HCT116 (cell line): Measurements from ENCODE around the gene AOPEP. TPM values are rescaled to one million over a fixed set of nuclear protein-coding genes. Genes with fewer than 3 reads are reported as not detected.

Experiments
- ATAC-seq: fragments of 200-7000 bp; cut with Tn5 transposase; 2 replicates; pipeline ENCODE4 v1.9.1; 2020; ENCODE audit warnings: mild to moderate bottlenecking, moderate library complexity
- BruUV-seq: library from RNA; stranded (reverse); fragments of 400-500 nt; replicated peaks from 2 replicates; lab custom pipeline; 2021; lab: Mats Ljungman, UMichigan
- CTCF ChIA-PET: fragments of 300-600 bp; sonication (Branson Sonifier 250); formaldehyde crosslinking; loops from one replicate; lab custom pipeline; 2021; ENCODE audit warnings: antibody characterized with exemption; lab: Charles Lee
- POLR2A ChIA-PET: fragments of 300-600, 350-600 bp; sonication (Branson Sonifier 250); formaldehyde crosslinking; loops from one replicate; lab custom pipeline; 2021; ENCODE audit warnings: antibody characterized with exemption; lab: Charles Lee
- RAD21 ChIA-PET, 2 experiments: fragments of 300-600 bp; sonication (Branson Sonifier 250); formaldehyde crosslinking; loops; one replicate each; lab custom pipeline; 2023; ENCODE audit warnings: low total read pairs in 2 of 2; ENCODE audit not compliant: uncharacterized antibody in 2 of 2, unreplicated experiment in 2 of 2, low non-redundant PET in 1 of 2; lab: Charles Lee
- DNase-seq: peaks from one replicate; pipeline ENCODE4 v3.0.0-alpha.2; 2010; ENCODE audit warnings: low read depth, low spot score
- H2AFZ ChIP-seq: fragments of 200-600 bp; shearing (Covaris generic), sonication (generic); 2 replicates; pipeline ENCODE4 v1.6.1; 2017; ENCODE audit warnings: low read depth, mixed run types, mixed read lengths, antibody characterized with exemption, low read length; ENCODE audit not compliant: poor library complexity, severe bottlenecking
- H3K27ac ChIP-seq: 2 replicates; pipeline ENCODE4 v1.5.1; 2012; ENCODE audit warnings: low read depth, low read length
- H3K27me3 ChIP-seq: fragments of 200-600 bp; sonication (generic); 2 replicates; pipeline ENCODE4 v1.6.1; 2016; ENCODE audit warnings: mixed run types, low read length, mixed read lengths; ENCODE audit not compliant: insufficient read depth
- H3K36me3 ChIP-seq, 2 experiments: fragments of 200-500 bp in 1 of 2; fragments of 200-600 bp in 1 of 2; sonication (Bioruptor generic) in 1 of 2; sonication (generic) in 1 of 2; 2 replicates each; pipeline versions ENCODE4 v1.5.1 to v1.6.1; 2014 to 2016; ENCODE audit warnings: low read length in 2 of 2, inconsistent platforms in 1 of 2, mixed read lengths in 1 of 2, mixed run types in 1 of 2; ENCODE audit not compliant: insufficient read depth in 2 of 2, control insufficient read depth in 1 of 2
- H3K4me1 ChIP-seq, 2 experiments: fragments of 200-600 bp in 1 of 2; sonication (generic) in 1 of 2; 2 replicates each; pipeline versions ENCODE4 v1.5.1 to v1.6.1; 2012 to 2017; ENCODE audit warnings: low read length in 2 of 2, inconsistent platforms in 1 of 2, mild to moderate bottlenecking in 1 of 2, mixed read lengths in 1 of 2, mixed run types in 1 of 2, moderate library complexity in 1 of 2; ENCODE audit not compliant: insufficient read depth in 2 of 2, control insufficient read depth in 1 of 2
- H3K4me2 ChIP-seq: fragments of 200-600 bp; sonication (generic); 2 replicates; pipeline ENCODE4 v1.6.1; 2017; ENCODE audit warnings: mixed run types, low read length, mixed read lengths
- H3K4me3 ChIP-seq, 2 experiments: fragments of 200-600 bp in 1 of 2; sonication (generic) in 1 of 2; replicated peaks in 1 of 2; 2 replicates each; pipeline ENCODE4 v1.5.1; 2011 to 2016; ENCODE audit warnings: low read length in 2 of 2, control low read depth in 1 of 2, low read depth in 1 of 2, mild to moderate bottlenecking in 1 of 2, mixed read lengths in 1 of 2, mixed run types in 1 of 2
- H3K79me2 ChIP-seq: fragments of 200-600 bp; sonication (generic); 2 replicates; pipeline ENCODE4 v1.6.1; 2017; ENCODE audit warnings: mild to moderate bottlenecking, mixed run types, low read length, moderate library complexity, mixed read lengths; ENCODE audit not compliant: insufficient read depth
- H3K9ac ChIP-seq: fragments of 200-600 bp; sonication (generic); 2 replicates; pipeline ENCODE4 v1.6.1; 2016; ENCODE audit warnings: low read length, mixed read lengths
- H3K9me2 ChIP-seq: fragments of 200-600 bp; sonication (generic), shearing (Covaris generic); 2 replicates; pipeline ENCODE4 v1.6.1; 2017; ENCODE audit warnings: mixed run types, mild to moderate bottlenecking, moderate library complexity; ENCODE audit not compliant: insufficient read depth
- H3K9me3 ChIP-seq, 2 experiments: fragments of 200-500 bp in 1 of 2; fragments of 200-600 bp in 1 of 2; sonication (Bioruptor generic) in 1 of 2; sonication (generic) in 1 of 2; 2 replicates each; pipeline ENCODE4 v1.6.1; 2014 to 2017; ENCODE audit warnings: low read length in 2 of 2, mixed read lengths in 2 of 2, inconsistent platforms in 1 of 2, low read depth in 1 of 2, mild to moderate bottlenecking in 1 of 2, mixed run types in 1 of 2, moderate library complexity in 1 of 2; ENCODE audit not compliant: control insufficient read depth in 1 of 2, insufficient read depth in 1 of 2
- H4K20me1 ChIP-seq: fragments of 200-600 bp; sonication (generic), shearing (Covaris generic); 2 replicates; pipeline ENCODE4 v1.6.1; 2017; ENCODE audit warnings: mixed run types, mild to moderate bottlenecking, moderate library complexity; ENCODE audit not compliant: insufficient read depth
- CBX3 ChIP-seq: IDR thresholded peaks from 2 replicates; pipeline ENCODE4 v1.6.1; 2012; ENCODE audit warnings: low read depth
- CEBPB ChIP-seq: IDR thresholded peaks from 2 replicates; pipeline ENCODE4 v1.6.1; 2012; ENCODE audit warnings: low read depth
- EGR1 ChIP-seq: IDR thresholded peaks from 2 replicates; pipeline ENCODE4 v1.6.1; 2012; ENCODE audit warnings: low read depth
- ELF1 ChIP-seq: IDR thresholded peaks from 2 replicates; pipeline ENCODE4 v1.6.1; 2012; ENCODE audit warnings: low read depth, borderline replicate concordance
- FOSL1 ChIP-seq: IDR thresholded peaks from 2 replicates; pipeline ENCODE4 v1.6.1; 2012; ENCODE audit warnings: low read depth
- JUND ChIP-seq: IDR thresholded peaks from 2 replicates; pipeline ENCODE4 v1.6.1; 2012
- POLR2A ChIP-seq: IDR thresholded peaks from 2 replicates; pipeline ENCODE4 v1.7.0; 2011; ENCODE audit warnings: borderline replicate concordance; ENCODE audit not compliant: insufficient read depth, insufficient read length; ENCODE audit errors: extremely low read depth
- POLR2AphosphoS5 ChIP-seq: IDR thresholded peaks from 2 replicates; pipeline ENCODE4 v1.6.1; 2011; ENCODE audit warnings: mild to moderate bottlenecking, low read depth, low read length, moderate library complexity
- SIN3A ChIP-seq: IDR thresholded peaks from 2 replicates; pipeline ENCODE4 v1.6.1; 2012; ENCODE audit warnings: low read depth
- SP1 ChIP-seq: IDR thresholded peaks from 2 replicates; pipeline ENCODE4 v1.6.1; 2012; ENCODE audit warnings: low read depth
- TCF7L2 ChIP-seq: IDR thresholded peaks from 2 replicates; pipeline ENCODE4 v1.7.0; 2011; ENCODE audit warnings: borderline replicate concordance, inconsistent platforms; ENCODE audit not compliant: insufficient read depth, insufficient read length; ENCODE audit errors: extremely low read depth
- YY1 ChIP-seq: IDR thresholded peaks from 2 replicates; pipeline ENCODE4 v1.6.1; 2011; ENCODE audit warnings: low read length, low read depth, moderate library complexity, mild to moderate bottlenecking; ENCODE audit not compliant: insufficient replicate concordance; ENCODE audit errors: extremely low read depth
- ZFX ChIP-seq: fragments of 450-650 bp; IDR thresholded peaks from 2 replicates; pipeline ENCODE4 v1.6.1; 2017
- intact Hi-C: fragments of 100-400 bp; cut with micrococcal nuclease; formaldehyde crosslinking; loops from 2 replicates; pipeline ENCODE4 v1.10.0; 2022
- total RNA-seq: library from RNA; stranded (reverse); gene quantifications from one replicate; pipeline ENCODE4 v1.2.1, GENCODE V29; 2021; ENCODE audit not compliant: unreplicated experiment
- TF ChIP-seq, protein P1 (sequence below): IDR thresholded peaks from 2 replicates; pipeline ENCODE4 v1.6.1; 2012
- TF ChIP-seq, protein P2 (sequence below): IDR thresholded peaks from 2 replicates; pipeline ENCODE4 v1.6.1; 2012; ENCODE audit warnings: low read depth
- TF ChIP-seq, protein P3 (sequence below): IDR thresholded peaks from 2 replicates; pipeline ENCODE4 v1.6.1; 2012

Gene AOPEP
- total RNA-seq, 1 experiment from 2014 or later: 15.1 TPM

DNA sequence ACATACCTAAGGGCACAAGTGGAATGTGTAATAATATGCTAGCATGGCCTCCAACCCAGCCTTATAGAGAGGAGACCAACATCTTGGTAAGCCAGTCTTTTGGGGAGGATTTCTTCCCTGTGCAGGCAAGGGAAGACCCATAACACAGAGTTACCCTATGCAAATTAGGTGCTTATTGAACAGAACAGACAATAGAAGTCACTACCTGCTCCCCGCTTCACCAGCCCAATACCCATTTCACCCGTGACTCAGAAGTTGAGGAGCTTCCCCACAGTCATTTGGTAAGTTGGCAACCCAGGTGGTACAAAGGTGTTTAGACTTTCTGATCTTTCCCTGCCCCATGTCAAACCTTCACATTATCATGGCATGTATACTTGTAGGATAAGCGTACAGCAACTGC lies 44.6 kb downstream of the AOPEP start:
- no TSS peak for BruUV-seq
- POLR2A ChIA-PET: no interaction called here
- intact Hi-C loops: no loop called here
- Histone ChIP-seq H3K4me3 (no peak overlapping the region), H3K36me3 (no peaks in the 10 kb centered on the region), H3K79me2 (peaks cover 17% of the 10 kb centered on the region), H2AFZ (no peak overlapping the region), H3K4me2 (no peak overlapping the region), H3K9me2 (no peaks in the 10 kb centered on the region), H3K27me3 (no peaks in the 10 kb centered on the region), H3K27ac (no peak overlapping the region), H3K9me3 (no peaks in the 10 kb centered on the region), H3K9ac (no peak overlapping the region), H4K20me1 (no peaks in the 10 kb centered on the region), H3K4me1 (no peaks in the 10 kb centered on the region)
- RAD21 ChIA-PET: no interaction called here
- TF ChIP-seq, protein P1, sequence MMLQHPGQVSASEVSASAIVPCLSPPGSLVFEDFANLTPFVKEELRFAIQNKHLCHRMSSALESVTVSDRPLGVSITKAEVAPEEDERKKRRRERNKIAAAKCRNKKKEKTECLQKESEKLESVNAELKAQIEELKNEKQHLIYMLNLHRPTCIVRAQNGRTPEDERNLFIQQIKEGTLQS: no peak
- no peak for TF ChIP-seq TCF7L2
- TF ChIP-seq EGR1: no peak
- TF ChIP-seq CEBPB: no peak
- TF ChIP-seq POLR2A: no peak
- no peak for TF ChIP-seq JUND
- TF ChIP-seq ZFX: no peak
- no peak for TF ChIP-seq POLR2AphosphoS5
- no peak for ATAC-seq
- no peak for DNase-seq
- CTCF ChIA-PET: no interaction called here

DNA sequence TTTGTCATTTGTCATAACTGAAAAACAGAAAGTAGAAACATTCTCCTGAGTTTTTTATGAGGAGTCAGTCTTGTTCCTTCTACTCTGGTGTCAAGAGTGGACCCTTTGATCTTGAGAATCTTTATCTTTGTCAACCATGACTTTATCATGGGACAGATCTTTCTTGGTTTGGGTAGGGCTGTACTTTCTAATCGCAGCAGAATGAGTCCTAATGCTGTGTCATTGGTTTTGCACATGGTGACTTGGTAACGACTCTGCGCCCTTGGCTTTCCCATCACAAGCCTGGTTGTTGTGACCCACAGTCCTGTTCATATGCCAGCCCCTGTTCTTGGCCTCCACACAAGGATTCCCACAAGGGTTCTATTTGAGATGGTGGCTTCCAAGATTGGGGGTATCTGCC lies 45.6 kb downstream of the AOPEP start:
- no peak overlapping the region for H3K4me2 ChIP-seq
- no peaks in the 10 kb centered on the region for H3K27me3 ChIP-seq
- no peaks in the 10 kb centered on the region for H3K9me2 ChIP-seq
- TF ChIP-seq, protein P2, sequence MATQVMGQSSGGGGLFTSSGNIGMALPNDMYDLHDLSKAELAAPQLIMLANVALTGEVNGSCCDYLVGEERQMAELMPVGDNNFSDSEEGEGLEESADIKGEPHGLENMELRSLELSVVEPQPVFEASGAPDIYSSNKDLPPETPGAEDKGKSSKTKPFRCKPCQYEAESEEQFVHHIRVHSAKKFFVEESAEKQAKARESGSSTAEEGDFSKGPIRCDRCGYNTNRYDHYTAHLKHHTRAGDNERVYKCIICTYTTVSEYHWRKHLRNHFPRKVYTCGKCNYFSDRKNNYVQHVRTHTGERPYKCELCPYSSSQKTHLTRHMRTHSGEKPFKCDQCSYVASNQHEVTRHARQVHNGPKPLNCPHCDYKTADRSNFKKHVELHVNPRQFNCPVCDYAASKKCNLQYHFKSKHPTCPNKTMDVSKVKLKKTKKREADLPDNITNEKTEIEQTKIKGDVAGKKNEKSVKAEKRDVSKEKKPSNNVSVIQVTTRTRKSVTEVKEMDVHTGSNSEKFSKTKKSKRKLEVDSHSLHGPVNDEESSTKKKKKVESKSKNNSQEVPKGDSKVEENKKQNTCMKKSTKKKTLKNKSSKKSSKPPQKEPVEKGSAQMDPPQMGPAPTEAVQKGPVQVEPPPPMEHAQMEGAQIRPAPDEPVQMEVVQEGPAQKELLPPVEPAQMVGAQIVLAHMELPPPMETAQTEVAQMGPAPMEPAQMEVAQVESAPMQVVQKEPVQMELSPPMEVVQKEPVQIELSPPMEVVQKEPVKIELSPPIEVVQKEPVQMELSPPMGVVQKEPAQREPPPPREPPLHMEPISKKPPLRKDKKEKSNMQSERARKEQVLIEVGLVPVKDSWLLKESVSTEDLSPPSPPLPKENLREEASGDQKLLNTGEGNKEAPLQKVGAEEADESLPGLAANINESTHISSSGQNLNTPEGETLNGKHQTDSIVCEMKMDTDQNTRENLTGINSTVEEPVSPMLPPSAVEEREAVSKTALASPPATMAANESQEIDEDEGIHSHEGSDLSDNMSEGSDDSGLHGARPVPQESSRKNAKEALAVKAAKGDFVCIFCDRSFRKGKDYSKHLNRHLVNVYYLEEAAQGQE: no peak
- TF ChIP-seq FOSL1 (no peak), JUND (no peak), ELF1 (no peak), CBX3 (no peak), SIN3A (no peak), SP1 (no peak), YY1 (no peak)
- TF ChIP-seq, protein P3, sequence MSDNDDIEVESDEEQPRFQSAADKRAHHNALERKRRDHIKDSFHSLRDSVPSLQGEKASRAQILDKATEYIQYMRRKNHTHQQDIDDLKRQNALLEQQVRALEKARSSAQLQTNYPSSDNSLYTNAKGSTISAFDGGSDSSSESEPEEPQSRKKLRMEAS: no peak
- no peaks in the 10 kb centered on the region for H3K36me3 ChIP-seq
- peaks cover 17% of the 10 kb centered on the region for H3K79me2 ChIP-seq
- no peaks in the 10 kb centered on the region for H4K20me1 ChIP-seq
- POLR2A ChIA-PET: no interaction called here
- H2AFZ ChIP-seq: no peak overlapping the region
- DNase-seq (no peak), ATAC-seq (no peak)
- no peak overlapping the region for H3K27ac ChIP-seq
- no peaks in the 10 kb centered on the region for H3K9me3 ChIP-seq
- no peaks in the 10 kb centered on the region for H3K4me1 ChIP-seq
- RAD21 ChIA-PET: no interaction called here
- H3K4me3 ChIP-seq: no peak overlapping the region
- BruUV-seq: no TSS peak
- H3K9ac ChIP-seq: no peak overlapping the region
- CTCF ChIA-PET: no interaction called here
- intact Hi-C loops: no loop called here
